GM21576 (cell line): Measurements from ENCODE around the gene MCTP2.

Experiments used
- ATAC-seq: cut with Tn5 transposase; IDR thresholded peaks from one replicate; pipeline ENCODE4 v1.9.1; 2021; ENCODE audit warnings: mild to moderate bottlenecking, moderate library complexity; ENCODE audit not compliant: unreplicated experiment

MCTP2 gene

DNA sequence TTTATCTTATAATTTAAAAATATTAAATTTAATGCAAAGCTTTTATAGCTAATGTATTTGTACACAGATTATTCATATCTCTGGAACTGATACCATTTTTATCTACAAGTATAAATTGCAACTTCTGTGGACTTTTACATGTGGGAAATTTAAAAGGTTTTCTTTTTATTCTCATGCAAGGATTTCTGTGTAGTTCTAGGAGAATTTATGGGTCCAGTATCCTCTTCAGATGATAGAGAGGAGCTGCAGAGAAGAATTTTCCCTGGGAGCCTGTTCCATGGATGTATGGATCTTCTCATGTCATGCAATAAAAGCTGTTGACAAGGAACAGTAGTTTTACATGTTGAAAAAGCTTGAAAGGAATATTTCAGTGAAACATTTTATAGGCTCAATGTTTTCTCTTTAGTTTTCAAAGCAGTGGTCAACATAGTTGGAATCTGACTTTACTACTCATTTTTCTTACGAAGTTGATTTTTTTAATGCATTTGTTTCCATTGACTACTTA lies 119.7 kb downstream of the MCTP2 start:
- no peak for ATAC-seq

DNA sequence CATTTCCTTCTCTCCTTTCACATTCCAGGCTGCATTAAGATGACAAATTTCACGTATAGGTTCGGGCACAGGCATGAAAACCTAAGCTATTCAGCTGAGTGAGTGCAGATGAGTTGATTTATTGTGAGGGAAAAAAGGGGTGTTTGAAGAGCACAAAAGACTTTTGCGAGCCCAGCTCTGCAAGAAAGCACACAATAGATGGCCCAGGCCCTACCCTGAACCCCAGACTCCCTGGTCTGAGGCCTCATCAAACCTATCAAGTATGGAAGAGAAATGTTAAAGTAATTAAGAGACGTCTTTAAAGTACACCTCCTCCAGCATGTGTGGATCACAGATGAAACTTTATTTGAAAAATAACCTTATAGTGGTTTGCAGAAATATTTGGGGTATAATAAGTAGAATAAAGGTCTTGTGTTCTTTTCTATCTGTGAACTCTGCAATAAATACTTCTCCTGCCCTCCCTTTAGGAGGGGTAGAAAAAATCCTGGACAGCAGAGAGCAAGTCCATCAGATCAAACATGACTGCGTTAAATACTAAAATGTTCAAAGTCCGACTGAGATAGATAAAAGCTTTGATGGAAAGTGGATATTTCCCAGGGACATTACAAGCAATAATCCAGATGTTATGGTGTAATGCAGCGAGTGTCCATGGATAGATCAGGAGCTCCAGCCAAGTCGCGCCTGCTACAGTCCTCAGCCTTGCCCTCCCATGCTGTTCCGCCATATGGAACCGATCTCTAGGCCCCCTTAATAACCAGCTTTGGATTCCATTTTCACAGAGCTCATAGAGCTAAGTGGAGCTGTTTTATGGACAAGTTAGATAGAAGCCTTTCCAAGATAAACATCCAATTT lies 121.5 kb downstream of the MCTP2 start:
- ATAC-seq = no peak

DNA sequence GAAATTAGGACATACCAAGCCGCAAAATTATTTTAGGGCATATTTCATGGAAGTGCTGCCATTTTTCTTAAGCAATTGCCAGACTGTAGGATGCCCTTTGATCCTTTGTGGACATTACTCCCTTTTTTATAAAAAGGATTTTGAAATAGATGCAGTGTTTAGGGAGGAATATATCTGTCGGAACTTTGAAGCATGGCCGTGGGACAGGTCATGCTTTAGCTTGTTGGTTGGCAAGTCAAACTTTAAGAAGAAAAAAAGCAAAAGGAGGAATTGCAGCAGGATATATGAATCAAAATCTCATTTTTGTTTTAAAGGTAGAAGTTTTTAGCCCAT lies 122.1 kb downstream of the MCTP2 start:
- ATAC-seq = no peak

DNA sequence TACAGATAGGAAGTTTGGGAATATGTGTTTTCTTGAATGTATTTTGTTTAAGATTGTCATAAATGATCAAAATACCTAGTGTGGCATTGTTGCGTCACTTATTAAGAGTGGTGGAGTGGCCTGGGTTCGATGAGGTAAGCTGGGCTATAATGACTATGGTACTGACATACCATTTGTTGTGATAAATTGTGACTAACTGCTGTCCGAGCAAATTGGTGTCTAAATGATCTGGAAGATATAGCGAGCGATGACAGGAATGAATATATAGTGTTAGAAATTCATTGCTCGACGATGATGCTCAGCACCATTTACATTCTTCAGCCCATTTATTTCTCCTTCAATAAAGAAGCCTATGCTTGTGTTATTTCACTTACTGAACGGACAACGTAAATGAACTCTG lies 123.3 kb downstream of the MCTP2 start:
- no peak for ATAC-seq

DNA sequence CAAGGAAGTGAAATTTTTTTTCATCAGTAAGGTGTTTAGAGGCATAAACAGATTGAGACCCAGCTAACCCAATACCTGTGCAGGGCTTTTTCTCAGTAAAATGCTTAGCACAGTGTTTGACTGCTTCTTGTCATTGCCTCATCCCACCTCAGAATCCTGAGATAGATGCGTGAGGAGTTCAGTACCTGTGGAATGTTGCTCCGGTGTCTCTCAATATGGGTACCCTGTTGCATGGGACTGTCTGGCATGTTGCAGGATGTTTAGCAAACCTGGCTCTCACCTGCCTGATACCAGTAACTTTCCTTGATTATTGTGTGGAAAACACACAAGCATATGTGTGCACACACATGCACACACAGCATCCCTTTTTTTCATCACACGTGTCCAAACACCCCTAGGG lies 128.4 kb downstream of the MCTP2 start:
- no peak for ATAC-seq

DNA sequence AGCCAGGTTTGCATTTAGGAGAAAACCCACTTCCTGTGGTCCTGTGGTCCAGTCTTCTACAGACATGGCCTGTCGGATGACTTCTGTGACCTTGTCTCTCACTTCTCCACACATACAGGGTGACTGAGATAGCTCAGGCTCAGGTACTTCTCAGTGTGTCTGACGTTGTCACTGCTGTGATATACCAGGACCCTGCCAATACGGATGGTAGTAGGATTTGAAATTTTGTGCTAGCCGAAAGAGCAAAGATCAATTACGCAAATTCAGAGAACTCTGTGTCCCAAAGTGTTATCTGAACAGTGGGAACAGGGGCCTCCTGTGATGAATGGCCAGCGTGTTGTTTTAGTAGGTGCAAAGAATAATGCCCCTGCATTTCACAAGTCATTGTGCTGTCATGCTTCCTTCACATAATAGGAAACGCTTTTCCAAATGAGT lies 128.9 kb downstream of the MCTP2 start:
- no peak for ATAC-seq

DNA sequence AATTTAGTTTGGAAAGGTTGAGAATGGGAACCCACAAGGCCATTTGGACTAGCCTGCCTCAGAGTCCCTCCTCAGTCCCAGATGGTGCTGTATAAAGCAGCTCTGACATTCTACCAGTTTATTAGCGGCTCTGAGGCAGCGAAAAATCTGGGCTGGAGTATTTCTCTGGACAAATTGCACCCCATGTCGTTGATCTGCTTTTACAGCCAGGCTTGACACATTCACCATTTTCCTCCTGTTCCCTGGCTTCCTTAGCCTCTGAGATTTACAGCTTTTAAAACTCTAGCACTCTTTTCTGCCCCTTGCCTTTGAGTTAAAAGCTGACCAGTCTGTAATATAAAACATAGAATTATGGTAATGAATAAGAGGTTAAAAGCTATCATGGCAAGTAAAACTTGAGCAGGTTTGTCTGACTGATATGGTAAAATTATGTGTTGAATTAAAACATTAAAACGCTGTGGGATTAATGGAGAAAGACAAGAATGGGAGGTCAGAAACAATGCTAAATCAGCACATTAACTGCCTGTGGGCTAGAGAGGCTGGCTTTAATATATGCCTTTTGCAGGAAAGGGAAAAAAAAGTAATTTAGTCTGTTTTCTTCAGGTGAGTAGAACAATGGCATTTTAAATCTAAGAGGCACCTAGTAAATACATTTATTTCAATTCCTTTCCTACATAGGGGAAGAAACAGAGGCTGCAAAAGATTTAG lies 131.2 kb downstream of the MCTP2 start:
- ATAC-seq = no peak

DNA sequence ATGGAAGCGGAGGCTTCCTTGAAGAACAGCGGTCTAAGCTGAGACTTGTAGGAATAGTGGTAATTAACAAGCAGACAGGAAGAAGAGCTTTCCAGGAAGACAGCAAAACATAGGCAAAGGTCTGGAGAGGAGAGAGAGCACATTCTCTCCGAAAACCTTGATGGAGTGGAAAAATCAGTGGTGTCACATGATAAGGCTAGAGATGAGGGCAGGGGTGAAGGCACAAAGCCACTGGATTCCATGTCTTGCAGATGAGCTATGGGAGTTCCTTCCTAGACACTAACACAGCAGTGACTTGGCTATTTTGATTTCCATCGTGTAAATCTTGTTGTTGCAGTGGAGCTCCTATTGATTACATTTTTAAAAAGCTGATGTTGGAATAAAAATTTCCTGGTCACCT lies 132.0 kb downstream of the MCTP2 start:
- ATAC-seq = no peak

DNA sequence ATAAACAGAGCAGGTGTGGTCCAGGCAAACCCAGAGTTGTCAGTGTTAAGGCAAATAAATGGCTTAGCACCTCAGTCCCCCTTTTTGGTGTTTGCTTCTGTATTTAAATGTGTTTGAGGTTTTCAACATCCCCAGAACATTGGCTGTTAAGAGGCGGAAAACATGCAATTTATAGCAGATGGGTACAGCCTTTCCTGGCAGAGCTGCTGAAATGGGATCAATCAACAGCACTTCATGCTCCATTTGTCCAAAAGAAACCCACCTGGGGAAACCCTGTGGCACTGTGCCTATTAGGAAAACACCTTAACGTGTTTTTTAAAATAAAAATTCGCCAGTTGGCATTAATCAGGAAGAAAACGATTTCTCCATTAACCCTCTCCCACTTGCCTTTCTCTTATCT lies 135.4 kb downstream of the MCTP2 start:
- no peak for ATAC-seq

DNA sequence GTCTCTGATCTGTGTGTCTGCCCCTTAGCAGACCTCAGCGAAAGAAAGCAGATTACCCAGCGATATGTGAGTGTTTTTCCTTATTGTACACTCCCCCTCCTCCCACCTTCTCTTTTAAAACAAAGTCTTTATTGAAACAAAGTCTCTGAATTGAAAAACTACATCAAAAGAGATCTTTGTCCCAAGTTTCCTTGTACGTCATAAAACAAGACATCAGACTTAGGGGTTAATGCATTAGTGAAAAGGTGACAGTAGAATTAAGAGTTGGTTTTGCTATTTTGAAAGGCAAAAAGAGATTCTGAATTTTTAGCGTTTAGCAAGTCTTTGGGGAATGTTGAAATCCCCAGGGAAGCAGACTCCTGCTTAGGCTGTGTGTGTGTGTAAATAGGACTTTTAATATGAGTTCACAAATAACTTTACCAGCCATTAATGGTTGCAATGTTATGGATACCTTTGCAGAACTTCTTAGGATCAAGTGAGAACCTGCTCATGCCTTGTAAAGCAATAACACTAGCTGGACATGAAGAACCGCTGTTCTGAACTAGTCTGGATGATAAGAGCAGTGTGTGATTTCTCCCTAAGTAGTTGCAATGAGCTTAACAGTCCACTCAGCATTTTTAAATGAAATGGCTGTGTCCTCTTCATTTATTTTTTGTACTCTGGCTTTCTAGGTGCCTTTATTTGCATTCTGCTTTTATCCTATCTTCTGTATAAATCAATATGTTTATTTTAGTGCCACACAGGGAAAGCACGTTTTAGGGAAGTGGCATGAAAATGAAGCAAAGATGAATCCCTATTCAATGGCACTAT lies 136.6 kb downstream of the MCTP2 start:
- no peak for ATAC-seq

DNA sequence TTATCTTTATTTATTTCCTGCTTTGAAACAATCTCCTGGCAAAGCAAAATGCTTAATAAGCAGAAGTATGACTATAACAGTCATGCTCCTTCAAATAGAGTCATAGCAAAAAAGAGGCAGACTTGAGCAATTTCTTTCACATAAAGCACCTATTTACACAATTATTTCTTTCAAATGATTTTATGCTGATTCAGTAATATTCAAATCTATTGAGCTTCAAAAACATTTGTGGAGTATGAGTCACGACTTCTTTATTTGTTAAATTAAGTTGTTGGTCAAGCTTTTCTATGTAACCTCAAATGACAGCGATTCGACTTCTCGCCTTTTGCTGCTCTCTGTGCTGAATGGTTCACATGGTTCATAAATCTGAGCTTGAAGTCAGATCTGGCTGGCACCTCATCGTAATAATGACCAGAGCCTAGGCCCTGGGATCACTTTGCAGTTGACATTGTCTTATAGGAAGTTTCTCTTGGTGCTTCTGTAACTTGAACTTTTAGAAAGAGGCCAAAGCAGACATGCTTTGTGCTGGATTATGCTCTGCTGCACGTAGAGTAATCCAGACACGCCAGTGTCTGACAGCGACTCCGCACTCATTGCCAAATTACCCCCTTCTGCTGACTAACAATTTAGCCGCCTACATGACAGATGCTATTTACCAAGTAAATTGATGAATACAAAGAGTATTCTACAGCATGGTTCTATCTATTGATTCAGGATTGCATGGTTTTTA lies 139.0 kb downstream of the MCTP2 start:
- no peak for ATAC-seq

DNA sequence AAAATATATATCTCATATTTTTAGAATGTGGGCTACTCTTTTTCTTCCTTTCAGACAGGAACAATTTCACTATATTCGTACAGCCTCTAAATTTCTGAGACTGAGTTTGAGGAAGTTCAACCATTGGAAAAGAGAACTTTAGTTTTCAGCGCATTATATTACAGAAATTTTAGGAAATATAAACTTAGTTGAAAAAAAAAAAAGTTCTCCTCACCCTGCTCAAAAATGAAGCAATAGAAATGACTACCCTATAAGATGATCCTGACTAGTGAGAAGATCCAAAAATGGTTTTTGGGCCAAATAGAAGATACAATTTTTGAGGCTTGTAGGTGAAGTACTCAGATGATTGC lies 139.6 kb downstream of the MCTP2 start:
- no peak for ATAC-seq

DNA sequence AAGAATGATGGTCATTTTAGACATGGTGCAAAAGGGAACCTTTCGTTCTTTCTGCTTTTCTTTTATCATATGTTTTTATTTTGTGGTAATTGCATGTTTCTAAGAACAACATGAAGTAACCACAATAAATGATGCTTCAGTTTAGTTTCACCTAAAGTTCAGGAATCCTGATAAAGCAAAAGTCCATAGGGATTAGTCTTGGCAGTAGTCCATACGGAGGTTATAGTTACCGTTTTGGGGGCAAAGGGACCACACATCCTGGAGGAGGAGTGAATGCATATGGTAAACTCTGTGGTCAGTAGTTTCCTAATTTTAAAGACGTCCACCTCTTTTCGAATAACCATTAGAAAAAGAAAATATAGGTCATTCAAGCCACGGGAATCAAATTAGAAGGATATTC lies 141.5 kb downstream of the MCTP2 start:
- ATAC-seq = no peak

DNA sequence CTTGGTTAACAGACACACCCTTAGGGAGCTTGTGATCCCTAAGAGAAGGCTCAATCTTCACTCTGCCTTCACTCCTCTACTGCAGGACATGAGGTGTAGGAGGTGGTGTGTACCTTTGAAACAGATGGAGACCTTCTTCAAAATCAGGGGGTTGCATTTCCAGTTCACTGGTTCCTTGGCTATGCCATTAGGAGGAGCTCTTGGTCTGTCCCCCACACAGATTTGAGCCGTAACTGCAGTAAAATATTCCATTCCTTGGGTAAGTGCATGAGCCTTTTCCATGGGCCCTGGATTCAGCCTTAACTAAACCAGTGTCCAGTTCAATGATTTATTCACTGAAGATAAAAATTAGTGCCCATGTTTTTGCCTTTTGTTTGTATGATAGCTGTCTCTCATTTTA lies 144.6 kb downstream of the MCTP2 start:
- no peak for ATAC-seq

DNA sequence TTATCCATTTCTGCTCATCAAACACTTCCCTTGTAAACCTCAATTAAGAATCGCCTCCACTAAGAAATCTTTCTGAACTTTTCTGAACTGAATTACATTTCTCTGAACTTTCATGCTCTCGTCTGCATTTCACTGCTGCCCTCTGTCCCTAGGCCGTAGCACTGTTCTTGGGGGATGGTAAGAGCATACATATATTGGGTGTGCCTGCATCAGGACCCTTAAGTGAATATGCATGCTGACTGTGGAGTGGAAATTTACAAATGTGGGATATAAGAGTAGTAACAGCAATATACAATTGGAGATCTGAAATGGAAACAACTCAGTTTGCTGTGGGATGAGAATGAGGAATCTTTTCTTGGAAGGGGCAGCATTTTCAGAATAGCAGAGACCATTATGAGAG lies 148.6 kb downstream of the MCTP2 start:
- ATAC-seq = no peak

DNA sequence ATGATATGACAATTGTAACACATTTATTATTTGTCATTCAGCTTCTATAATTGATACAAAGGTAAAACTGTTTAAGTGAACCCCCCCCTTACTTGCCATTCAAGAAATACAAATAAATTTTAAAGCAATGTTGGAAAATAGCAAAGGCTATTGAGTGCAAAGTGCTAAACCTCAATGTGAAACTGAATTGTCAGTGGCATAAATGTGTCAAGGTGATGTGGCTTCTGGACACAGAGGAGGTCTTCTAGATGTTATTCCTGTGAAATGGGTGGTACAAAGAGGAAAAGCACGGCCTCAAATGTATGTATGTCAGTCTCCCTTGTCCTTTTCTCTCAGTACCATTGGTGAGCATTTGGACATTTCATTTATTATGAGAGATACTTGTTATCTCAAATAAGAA lies 149.4 kb downstream of the MCTP2 start:
- no peak for ATAC-seq

DNA sequence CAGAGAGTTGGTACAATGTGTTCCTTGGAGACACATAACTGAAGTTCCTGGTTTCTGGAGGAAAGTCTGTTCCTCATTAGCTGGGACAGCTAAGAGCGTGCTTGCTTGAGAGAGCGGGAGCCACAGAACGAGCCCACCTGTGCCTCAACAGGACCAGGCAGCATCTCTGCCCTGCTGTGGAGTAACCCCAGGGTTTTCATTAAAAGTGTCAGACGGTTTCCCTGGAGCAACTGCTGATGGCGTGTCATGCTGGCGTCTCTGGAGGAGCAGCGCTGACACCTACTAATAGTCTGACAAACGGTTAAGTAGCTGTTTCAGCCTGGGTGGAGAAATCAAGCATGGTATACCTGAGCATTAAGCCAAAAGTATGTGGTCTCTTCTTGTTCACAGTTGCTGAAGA lies 150.0 kb downstream of the MCTP2 start:
- no peak for ATAC-seq

DNA sequence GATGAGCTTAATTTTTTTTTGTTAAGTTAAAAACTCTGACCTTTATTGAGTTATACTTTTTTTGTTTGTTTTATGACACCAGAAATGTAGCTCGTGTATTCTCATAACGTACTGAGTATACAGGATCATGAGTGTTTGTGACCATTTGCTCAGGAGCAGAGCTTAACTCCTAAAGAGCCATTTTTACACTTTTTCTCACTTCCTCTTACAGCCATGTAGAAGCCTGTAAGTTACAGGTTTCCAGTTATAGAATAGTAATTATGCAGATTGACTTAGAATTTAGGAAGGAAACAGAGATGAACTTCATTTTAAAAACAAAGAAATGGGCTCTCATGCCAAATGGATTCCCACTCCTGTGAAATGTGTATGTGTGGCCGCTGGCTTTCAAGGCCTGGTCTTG lies 151.7 kb downstream of the MCTP2 start:
- no peak for ATAC-seq

DNA sequence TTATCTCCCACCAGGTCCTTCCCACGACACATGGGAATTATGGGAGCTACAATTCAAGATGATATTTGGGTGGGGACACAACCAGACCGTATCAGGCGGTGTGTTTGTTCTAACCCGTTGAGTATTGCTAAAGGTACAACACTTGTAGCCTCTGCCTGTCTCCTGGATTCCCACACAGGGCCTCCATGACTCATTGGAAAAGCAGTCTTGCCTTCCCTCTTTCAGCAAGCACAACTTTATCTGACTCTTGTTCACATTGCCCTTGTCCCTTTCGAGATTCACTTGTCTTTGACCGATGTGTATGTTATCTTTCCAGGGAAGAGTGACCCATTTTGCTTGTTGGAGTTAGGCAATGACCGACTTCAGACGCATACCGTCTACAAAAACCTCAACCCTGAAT lies 152.3 kb downstream of the MCTP2 start:
- no peak for ATAC-seq

DNA sequence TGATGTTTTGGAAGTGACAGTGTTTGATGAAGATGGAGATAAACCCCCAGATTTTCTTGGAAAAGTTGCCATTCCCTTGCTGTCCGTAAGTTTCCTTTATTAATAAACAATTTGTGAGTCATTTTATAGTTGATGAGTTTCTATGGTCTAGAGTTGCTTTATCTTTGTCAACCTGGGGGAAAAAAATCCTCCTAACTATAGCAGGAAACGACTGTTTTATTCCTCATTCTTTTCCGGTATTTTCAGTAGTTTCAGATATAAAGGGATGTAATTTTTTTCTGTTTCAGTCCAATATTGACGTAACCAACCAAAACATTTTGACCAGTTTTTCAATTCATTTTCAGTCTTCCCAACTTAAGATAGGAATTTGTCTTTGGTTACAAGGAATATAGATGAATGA lies 154.1 kb downstream of the MCTP2 start:
- ATAC-seq = no peak

DNA sequence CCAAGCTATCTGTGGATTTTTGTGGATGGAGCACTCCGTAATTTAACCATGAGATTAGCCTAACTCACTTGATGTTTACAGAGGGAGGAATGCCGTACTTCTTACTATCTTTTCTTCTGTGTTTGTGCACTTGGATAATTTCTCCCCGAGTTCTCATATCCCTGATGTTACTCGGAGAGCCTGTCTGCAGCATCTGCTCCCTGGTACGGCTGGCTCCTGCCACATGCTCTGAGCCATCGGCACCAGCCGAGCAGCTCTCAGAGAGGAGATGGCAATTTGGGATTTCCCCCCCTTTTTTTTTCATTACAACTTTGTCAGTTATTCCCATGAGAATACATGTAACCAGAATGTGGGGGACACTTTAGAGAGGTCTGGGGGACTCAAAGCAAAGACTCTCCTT lies 155.0 kb downstream of the MCTP2 start:
- no peak for ATAC-seq
